Heart left ventricle (tissue), 13 donors: ENCODE measurements around the gene COL1A2.

Experiments used
- POLR2A ChIP-seq, 2 donors: fragments of 450-650 bp; IDR thresholded peaks; one replicate each; pipeline ENCODE4 v1.6.1; 2017; ENCODE audit warnings: antibody characterized with exemption in 2 of 2, mild to moderate bottlenecking in 2 of 2, moderate library complexity in 2 of 2
- TF ChIP-seq, protein P1 (sequence below), 12 donors: fragments of 200-600 bp; sonication (generic) in 4 of 12; IDR thresholded peaks; one replicate each; pipeline versions ENCODE4 v1.5.0 to v1.8.0; 2018 to 2022; ENCODE audit warnings: antibody characterized with exemption in 12 of 12, mild to moderate bottlenecking in 5 of 12
- donor health status: ischemic (EF 13 %, LVEDD 7.1; RV severe dilation, severe dysfunction).
- donor health status: DM: no; HTN: yes; CAD: no.
- donor health status: DM: no; HTN: no; CAD: no.
- donor health status: ischemic (EF 25% LVEDD 6.9; RV normal size, moderate dysfunction).
- donor health status: ischemic (EF 25% LVEDD 5.7; RV mildly dilated, moderate dysfunction).
- donor health status: ischemic (EF 35%, LVEDD 5.7; RV mildly dilated, moderate dysfunction).
- donor health status: nonischemic (EF 11% LVEDD 7.7; RV severe dilation, severe dysfunction).
- donor health status: DM: yes; HTN: yes; CAD: no.
- donor health status: PGD.
- donor health status: ischemic (EF 29% LVEDD 5.4; RV normal size, mild dysfunction).
- donor health status: nonischemic (EF 23%, LVEDD 6.1; RV moderate dilation, normal function).

DNA sequence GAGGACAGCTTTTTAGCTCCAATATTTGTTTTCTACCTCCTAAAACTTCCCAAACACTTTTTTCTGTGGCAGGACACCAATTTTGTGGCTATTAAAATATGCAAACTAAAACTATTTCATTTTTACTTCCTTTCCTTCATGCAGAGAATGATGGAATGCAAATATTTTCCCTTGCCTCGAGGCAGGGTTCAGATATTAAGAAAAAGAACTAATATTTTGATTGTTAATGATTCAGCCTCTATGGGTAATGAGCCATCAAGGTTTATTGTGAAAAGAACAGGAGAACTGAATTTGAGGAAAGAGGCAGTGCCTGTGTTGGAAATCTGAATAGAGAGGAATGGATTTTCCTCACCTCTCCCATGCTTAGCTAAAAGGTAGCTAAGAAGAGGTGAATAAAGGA is 71.8 kb downstream of the COL1A2 start:
- no peak for TF ChIP-seq POLR2A (IDR thresholded peaks at IDR 0.05)
- TF ChIP-seq, protein P1, sequence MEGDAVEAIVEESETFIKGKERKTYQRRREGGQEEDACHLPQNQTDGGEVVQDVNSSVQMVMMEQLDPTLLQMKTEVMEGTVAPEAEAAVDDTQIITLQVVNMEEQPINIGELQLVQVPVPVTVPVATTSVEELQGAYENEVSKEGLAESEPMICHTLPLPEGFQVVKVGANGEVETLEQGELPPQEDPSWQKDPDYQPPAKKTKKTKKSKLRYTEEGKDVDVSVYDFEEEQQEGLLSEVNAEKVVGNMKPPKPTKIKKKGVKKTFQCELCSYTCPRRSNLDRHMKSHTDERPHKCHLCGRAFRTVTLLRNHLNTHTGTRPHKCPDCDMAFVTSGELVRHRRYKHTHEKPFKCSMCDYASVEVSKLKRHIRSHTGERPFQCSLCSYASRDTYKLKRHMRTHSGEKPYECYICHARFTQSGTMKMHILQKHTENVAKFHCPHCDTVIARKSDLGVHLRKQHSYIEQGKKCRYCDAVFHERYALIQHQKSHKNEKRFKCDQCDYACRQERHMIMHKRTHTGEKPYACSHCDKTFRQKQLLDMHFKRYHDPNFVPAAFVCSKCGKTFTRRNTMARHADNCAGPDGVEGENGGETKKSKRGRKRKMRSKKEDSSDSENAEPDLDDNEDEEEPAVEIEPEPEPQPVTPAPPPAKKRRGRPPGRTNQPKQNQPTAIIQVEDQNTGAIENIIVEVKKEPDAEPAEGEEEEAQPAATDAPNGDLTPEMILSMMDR (IDR thresholded peaks at IDR 0.05): no peak
